ENCODE results near the gene PHOX2A.

DNA sequence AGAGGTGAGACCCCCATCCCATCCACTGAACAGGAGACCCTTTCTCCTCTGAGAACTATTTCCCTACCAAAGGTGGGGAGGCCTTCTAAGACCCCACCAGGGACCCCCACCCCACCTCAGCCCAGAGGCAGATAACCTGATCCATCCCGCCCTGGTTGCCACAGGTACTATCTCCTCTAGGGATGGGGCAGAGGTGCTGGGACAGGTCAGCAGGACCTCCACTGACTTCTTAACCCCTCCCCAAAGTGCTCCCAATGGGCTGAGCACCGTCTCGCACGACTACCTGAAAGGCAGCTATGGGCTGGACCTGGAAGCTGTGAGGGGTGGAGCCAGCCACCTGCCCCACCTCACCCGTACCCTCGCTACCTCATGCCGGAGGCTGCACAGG lies 15.1 kb downstream of the PHOX2A start:
- TF ChIP-seq POLR2AphosphoS5 (IDR thresholded peaks at IDR 0.05) (no peak), POLR2A (IDR thresholded peaks at IDR 0.05) (no peak)
- TF ChIP-seq, protein P1, sequence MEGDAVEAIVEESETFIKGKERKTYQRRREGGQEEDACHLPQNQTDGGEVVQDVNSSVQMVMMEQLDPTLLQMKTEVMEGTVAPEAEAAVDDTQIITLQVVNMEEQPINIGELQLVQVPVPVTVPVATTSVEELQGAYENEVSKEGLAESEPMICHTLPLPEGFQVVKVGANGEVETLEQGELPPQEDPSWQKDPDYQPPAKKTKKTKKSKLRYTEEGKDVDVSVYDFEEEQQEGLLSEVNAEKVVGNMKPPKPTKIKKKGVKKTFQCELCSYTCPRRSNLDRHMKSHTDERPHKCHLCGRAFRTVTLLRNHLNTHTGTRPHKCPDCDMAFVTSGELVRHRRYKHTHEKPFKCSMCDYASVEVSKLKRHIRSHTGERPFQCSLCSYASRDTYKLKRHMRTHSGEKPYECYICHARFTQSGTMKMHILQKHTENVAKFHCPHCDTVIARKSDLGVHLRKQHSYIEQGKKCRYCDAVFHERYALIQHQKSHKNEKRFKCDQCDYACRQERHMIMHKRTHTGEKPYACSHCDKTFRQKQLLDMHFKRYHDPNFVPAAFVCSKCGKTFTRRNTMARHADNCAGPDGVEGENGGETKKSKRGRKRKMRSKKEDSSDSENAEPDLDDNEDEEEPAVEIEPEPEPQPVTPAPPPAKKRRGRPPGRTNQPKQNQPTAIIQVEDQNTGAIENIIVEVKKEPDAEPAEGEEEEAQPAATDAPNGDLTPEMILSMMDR (IDR thresholded peaks at IDR 0.05), result no peak

All from breast epithelium (tissue), 3 donors.